GM12891 (cell line): Measurements from ENCODE around the gene ZNF222.

ENCODE experiments used
- DNase-seq: peaks from one replicate; pipeline ENCODE4 v3.0.0; 2011; ENCODE audit warnings: low spot score; ENCODE audit not compliant: insufficient read length
- FAIRE-seq: peaks from 2 replicates; lab custom pipeline; 2011; peaks lifted over from hg19 to GRCh38; lab: Jason Lieb, UNC
- PAX5 ChIP-seq: IDR thresholded peaks from 2 replicates; pipeline ENCODE4 v1.6.1; 2011; ENCODE audit warnings: low read length, moderate library complexity, mild to moderate bottlenecking; ENCODE audit not compliant: insufficient read depth, severe bottlenecking
- POLR2A ChIP-seq: IDR thresholded peaks from 2 replicates; pipeline ENCODE4 v1.6.1; 2011; ENCODE audit warnings: low read depth, low read length, control low read depth
- POLR2AphosphoS5 ChIP-seq: IDR thresholded peaks from 2 replicates; pipeline ENCODE4 v1.6.1; 2011; ENCODE audit warnings: low read depth, low read length, control low read depth
- POU2F2 ChIP-seq: IDR thresholded peaks from 2 replicates; pipeline ENCODE4 v1.6.1; 2011; ENCODE audit warnings: low read depth, mild to moderate bottlenecking, control low read depth, low read length, moderate library complexity
- SPI1 ChIP-seq: IDR thresholded peaks from 2 replicates; pipeline ENCODE4 v1.6.1; 2011; ENCODE audit warnings: low read depth, low read length, control low read depth
- TAF1 ChIP-seq: IDR thresholded peaks from 2 replicates; pipeline ENCODE4 v1.6.1; 2011; ENCODE audit warnings: low read depth, low read length, control low read depth

The ZNF222 gene

GRCh38 chr19:44076325-44076724 lies 51.1 kb downstream of the ZNF222 start:
- DNase-seq (no peak), FAIRE-seq (no peak)
- TF ChIP-seq POLR2AphosphoS5 (no peak), TAF1 (no peak), POU2F2 (no peak), PAX5 (no peak), SPI1 (no peak), POLR2A (no peak)
